Stimulated activated CD4-positive, alpha-beta T cell treated with anti-CD3 and anti-CD28 coated beads, Interleukin-1b, Interleukin-23, amount 100 ng/mL, for 24 hours (primary cell): ENCODE data around the gene PAK5.

ENCODE experiments used
- DNase-seq, 4 experiments: peaks; one replicate each; pipeline ENCODE4 v3.0.0-alpha.2; 2020; ENCODE audit warnings: low read depth in 4 of 4, low spot score in 1 of 4

Gene PAK5

DNA sequence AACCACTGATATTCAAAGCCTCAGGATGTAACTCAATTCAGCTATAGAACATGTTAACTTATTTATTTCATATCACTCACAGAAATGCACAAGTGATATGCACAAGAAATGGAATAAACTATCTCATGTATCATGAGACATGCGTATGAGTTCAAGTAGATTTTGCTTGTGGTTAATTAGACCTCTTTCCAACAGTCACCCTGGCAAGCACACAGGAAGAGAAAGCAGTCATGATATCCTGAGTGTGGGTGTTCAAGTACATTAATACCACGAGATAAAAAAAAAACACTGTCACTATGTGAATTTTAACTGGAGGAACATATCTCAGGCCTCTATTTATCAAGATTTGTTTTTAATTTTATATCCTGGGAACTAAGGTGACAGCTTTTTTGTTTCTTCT is 260.3 kb downstream of the PAK5 start:
- no peak for DNase-seq

GRCh38 chr20:9577397-9577796 is 261.5 kb downstream of the PAK5 start:
- no peak for DNase-seq

DNA sequence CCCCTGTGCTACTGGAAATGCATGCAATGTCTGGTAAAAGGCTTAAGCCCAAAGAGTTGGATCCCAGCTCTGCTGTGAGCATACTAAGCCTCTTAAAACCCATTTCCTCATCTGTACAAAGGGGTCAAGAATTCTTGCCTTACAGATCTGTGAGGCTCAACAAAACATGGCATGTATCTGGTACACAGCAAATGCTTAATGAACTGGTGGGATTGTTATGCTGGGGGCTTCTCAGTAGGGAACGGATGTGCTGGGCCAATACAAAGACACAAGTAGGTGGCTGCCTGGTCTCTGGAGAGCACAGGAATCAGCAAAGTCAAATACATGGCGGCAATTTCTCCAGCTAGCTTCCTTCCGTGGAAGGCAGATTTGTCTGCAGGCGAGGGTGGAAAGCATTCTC is 262.2 kb downstream of the PAK5 start:
- DNase-seq = no peak

DNA sequence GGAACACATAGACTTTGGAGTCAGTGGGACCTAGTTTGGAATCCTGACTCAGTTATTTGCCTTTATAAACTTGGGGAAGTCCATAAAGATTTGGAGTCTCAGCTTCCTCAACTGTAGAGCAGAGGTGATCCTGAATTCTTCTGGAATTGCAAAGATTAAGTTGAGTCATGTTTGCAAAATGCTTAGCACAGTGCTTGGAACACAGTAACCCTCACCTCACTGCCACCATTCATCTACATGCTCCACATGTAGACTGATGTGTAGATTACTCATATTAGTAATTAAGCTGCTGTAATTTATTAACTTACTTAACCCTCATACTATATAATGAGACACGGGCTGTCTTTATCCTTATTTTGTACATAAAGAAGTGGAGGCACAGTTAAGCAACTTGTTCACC is 263.0 kb downstream of the PAK5 start:
- DNase-seq = no peak

DNA sequence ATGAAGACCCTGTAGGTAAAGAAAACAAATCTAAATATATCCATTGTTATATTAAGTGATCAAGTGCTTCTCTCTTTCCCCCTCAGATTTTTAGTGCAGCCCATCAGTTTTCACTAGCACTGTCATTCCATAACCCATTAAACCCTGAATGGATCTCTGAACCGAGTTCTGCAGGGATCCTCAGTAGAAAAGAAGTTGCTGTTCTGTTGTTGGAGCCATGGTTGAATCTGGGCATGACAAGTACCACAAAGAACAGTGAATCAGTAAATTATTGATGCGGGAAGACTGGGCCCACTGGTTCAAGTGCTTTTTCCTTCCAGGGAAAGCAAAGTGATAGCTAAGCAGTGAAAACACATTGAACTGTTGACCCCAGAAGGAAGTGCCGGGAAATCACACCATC is 264.1 kb downstream of the PAK5 start:
- no peak for DNase-seq

GRCh38 chr20:9574181-9574580 is 264.7 kb downstream of the PAK5 start:
- DNase-seq = no peak

DNA sequence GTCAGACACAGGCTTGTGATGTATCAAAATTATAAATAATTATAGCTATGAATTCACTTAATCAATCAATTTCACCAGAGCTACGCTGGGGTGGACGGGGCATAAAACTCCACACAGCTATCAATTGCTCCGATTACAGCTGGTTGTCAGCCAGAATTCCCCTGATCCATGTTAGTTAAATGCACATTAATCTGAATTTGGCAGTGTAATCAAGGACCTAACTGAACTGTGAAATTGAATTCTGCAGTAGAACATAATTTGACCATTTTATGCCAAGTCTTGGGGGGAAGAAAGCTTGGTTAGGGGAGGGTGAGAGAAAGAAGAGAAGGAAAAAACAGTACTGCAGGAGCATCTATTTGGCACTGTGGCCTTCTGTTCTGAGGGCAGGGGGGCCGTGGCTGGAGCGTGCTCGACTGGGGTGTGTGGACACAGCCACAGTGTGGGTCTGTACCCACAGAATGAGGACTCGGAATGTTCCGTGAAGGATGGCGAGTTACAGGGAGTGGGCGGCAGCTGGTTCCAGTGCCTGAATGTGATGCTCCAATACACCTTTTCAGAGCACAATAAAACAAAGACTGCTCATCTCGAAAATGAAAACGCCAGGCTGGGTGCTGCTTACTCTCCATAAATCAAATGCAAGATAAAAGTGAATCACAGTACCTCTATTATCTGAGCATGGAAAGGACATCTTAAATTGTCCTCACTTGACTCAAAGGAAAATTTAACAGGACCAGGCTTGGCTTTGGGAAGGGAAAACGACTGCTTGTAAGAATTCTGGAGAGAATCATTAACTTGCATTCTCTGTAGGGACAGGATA is 265.3 kb downstream of the PAK5 start:
- no peak for DNase-seq

DNA sequence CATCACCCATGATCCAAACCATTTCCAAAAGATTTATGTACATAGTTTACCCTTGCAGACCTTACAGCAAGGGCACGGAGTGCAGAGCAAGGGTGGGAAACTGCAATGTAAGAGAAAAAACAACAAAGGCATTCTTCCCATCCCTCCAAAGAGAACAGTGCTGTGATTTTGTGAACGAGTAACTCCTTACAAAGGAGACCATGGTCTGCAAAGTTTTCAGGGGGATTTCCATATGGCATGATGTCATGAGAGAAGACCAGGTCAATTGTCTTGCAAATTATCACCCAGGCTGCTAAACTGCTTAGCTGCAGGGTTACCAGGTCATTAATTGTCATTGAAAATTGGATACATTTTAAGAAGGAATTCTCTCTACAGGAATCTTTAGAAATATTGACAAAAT is 266.2 kb downstream of the PAK5 start:
- DNase-seq = no peak

- no peak for DNase-seq
Observed at GRCh38 chr20:9571783-9572182, 267.1 kb downstream of the PAK5 start.

DNA sequence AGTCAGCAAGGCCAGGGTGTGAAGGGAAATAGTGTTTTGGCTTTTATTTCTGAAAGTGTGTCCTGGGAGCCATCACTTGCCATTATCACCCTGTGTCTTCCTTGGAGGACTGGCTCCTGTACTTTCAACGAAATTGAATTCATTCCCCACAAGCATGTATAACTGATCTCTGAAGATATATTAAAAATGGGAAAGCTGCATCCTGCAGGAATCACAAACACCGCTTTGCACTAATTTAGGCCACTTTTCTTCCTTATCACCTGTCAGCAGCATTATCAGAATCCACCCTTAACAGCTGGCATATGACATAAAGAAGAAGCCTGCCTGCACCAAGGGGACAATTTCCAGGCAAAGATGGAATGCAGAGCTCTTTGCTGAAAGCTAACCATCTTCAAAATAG is 268.3 kb downstream of the PAK5 start:
- no peak for DNase-seq

- DNase-seq = no peak
Observed at GRCh38 chr20:9566977-9567376, 271.9 kb downstream of the PAK5 start.

GRCh38 chr20:9565910-9566550 is 272.8 kb downstream of the PAK5 start:
- DNase-seq = no peak

DNA sequence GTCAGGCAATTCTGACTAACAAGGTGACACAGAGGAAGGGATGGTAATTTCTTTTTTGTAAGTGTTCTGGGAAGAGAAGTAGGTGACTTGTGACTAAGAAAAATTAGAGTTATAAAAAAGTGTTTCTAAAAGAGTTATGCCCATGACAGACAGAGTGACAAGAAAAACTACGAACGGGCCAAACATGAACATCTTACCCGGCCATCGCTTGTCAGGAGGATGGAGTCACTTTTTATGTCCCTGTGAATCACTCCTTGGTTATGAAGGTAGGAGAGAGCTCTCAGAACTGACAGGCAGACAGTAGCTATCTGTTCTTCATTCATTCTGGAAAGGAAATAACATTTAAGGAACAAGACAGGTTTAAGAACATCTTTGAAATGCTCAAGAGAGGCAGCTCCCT is 281.5 kb downstream of the PAK5 start:
- no peak for DNase-seq

DNA sequence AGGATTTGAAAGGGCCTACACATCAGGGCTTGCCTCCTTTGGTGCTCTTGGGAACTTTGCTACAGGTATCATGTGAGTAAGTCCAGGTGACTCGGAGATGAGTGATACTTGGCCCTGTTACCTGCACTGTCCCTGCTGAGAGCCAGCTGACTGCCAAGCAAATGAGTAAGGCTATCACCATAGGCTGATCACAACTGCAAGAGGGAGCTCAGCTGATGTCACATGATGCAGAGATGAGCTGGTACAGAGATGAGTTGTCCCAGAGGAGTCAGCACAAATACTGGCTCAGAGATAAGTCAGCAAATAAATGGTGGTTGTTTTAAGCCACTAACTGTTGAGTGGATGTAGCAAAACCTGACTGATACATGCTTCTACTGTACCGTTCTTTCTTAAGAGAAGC is 283.1 kb downstream of the PAK5 start:
- DNase-seq = no peak

GRCh38 chr20:9551808-9552550 is 286.9 kb downstream of the PAK5 start:
- DNase-seq = no peak

- no peak for DNase-seq
Observed at GRCh38 chr20:9550871-9551270, 288.0 kb downstream of the PAK5 start.

GRCh38 chr20:9550283-9550682 is 288.6 kb downstream of the PAK5 start:
- DNase-seq = no peak

- DNase-seq = no peak
Observed at GRCh38 chr20:9543214-9543613, 295.7 kb downstream of the PAK5 start.

GRCh38 chr20:9535449-9535848 is 303.4 kb downstream of the PAK5 start:
- DNase-seq = no peak

GRCh38 chr20:9534025-9534424 is 304.9 kb downstream of the PAK5 start:
- DNase-seq = no peak

DNA sequence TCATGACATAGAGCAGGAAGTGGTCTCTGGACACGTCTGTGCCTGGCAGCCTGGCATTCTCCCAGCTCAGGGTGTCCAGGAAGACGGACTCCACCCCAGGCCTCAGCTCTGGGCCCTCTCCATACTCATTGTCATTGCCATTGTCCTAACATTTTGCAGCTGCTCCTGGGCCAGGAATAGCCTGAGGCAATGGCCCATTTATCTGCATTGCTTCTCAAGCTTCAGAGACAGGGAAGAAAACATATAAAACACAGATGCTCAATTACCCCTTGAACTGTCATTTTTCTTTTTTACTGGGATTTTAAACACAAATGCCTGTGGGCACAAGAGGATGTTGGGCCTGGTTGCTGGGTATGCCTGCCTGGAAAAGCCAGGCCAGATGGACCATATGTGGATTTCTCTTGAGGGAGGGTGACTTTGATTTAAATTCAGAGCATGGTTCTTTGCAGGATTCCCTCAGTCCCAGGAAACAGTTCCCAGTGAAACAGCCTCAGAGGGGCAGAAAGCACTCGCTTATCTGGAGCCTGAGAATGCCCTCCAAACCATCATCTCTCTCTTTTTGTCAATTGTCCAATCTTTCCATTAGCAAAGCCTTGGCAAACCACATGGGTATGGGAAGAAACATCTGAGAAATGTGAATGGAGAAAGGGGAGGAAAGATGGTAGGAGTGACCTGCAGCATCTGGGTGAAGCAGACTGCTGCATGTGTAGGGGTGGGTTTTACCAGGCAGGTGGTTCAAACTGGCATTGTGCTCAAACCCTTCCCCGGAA is 306.6 kb downstream of the PAK5 start:
- DNase-seq = no peak
